ENCODE measurements around the gene BNC2.

Gene BNC2

DNA sequence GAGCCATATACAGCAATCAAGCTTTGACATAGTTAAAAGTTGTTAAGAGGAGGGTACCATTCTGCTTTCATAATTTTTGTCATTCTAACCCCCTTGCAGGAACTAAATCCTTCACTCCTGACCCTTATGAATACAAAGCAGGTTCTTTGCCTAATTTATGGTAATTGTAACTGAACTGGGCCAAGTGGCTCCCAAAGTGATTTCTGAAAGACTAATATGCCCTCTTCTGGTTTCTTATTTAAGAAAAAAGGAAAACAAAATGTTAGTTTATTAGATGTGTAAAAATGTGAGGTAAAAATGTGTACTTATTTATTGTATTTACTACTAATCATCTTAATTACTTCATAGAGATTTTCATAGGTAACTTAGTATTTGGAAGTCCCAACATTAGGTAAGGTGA lies 268.5 kb downstream of the BNC2 start:
- H3K4me3 ChIP-seq (ENCODE audit: low read depth, low read length): no peak overlapping the region
- TF ChIP-seq, protein P1, sequence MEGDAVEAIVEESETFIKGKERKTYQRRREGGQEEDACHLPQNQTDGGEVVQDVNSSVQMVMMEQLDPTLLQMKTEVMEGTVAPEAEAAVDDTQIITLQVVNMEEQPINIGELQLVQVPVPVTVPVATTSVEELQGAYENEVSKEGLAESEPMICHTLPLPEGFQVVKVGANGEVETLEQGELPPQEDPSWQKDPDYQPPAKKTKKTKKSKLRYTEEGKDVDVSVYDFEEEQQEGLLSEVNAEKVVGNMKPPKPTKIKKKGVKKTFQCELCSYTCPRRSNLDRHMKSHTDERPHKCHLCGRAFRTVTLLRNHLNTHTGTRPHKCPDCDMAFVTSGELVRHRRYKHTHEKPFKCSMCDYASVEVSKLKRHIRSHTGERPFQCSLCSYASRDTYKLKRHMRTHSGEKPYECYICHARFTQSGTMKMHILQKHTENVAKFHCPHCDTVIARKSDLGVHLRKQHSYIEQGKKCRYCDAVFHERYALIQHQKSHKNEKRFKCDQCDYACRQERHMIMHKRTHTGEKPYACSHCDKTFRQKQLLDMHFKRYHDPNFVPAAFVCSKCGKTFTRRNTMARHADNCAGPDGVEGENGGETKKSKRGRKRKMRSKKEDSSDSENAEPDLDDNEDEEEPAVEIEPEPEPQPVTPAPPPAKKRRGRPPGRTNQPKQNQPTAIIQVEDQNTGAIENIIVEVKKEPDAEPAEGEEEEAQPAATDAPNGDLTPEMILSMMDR (conservative IDR thresholded peaks at IDR 0.05; ENCODE audit: low read depth, low read length): no peak
- no peak for DNase-seq (ENCODE audit: low read depth)

DNA sequence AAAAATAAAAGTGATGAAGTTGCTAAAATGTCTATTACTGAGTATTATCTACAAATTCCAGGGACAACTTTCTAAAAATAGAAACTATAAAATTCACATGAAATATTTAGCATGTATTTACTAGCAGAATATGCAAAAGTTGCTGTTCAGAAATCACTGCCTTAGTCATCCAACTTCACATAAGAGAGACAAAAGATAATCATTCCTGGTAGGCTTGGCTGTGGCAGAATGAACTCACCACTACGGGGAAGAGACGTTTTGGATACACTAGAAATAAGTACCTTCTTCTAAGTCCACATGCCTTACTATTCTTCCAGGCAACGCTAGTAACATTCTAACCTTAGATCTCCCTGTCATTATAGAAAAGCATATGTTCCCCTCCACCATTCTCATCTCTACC lies 272.2 kb downstream of the BNC2 start:
- DNase-seq (ENCODE audit: low read depth): peak; percentile 54
- TF ChIP-seq, protein P1 (conservative IDR thresholded peaks at IDR 0.05; ENCODE audit: low read depth, low read length): no peak
- H3K4me3 ChIP-seq (ENCODE audit: low read depth, low read length): no peak overlapping the region

DNA sequence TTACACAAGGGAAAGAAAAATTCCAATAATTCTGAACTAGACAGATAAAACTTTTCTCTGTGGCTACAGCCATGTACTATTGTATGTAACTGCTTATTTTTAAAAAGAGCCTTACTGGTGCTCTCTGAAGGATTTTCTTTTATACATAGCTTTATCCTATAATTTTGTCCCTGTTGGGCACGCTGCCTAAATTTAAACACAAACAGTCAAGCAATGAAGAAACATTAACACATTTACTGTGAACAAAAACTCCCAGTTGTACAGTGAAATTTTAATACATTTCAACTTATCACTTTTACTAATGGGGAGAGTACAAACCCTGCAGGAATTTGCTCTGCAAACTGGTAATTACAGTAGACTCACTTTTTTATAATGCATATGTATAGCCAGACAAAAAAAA lies 273.3 kb downstream of the BNC2 start:
- no peak overlapping the region for H3K4me3 ChIP-seq (ENCODE audit: low read depth, low read length)
- TF ChIP-seq, protein P1 (conservative IDR thresholded peaks at IDR 0.05; ENCODE audit: low read depth, low read length): no peak
- DNase-seq (ENCODE audit: low read depth): no peak

DNA sequence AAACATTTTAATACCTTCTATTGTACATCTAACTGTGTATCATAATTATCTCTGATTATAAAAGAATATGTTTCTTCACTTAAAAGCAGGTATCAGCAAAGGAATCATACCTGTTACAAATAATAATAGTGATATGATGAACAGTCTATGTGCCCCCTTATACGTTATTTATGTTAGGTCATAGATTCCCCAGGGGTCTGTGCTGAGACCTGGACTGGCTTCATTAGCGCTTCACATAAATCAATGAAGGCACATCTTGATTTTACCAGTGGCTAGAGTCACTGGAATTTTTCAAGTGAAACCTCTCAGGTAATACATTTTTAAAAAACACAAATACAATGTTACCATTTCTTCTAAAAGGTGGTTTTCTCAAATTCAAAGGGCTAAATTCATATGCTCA lies 275.2 kb downstream of the BNC2 start:
- H3K4me3 ChIP-seq (ENCODE audit: low read depth, low read length): no peak overlapping the region
- no peak for DNase-seq (ENCODE audit: low read depth)
- TF ChIP-seq, protein P1 (conservative IDR thresholded peaks at IDR 0.05; ENCODE audit: low read depth, low read length): no peak

DNA sequence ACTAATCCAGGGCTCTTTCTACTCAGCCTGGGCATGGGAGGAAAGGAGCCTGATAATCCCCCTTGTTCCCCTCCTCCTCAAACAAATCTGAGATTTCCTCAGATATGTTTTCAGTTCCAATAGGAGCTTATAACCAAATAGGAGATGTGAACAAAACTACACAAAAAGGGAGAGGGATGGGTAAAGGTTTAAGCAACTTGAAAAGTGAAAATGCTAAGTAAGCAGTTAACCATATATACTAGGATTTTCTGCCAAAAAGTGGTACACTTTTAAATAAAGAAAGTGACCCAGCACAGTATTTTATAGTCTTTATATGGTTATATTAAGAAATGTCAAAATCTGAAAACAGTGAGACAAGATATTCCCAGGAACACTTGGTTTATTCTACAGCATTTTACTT lies 275.7 kb downstream of the BNC2 start:
- TF ChIP-seq, protein P1 (conservative IDR thresholded peaks at IDR 0.05; ENCODE audit: low read depth, low read length): no peak
- DNase-seq (ENCODE audit: low read depth): no peak
- no peak overlapping the region for H3K4me3 ChIP-seq (ENCODE audit: low read depth, low read length)

DNA sequence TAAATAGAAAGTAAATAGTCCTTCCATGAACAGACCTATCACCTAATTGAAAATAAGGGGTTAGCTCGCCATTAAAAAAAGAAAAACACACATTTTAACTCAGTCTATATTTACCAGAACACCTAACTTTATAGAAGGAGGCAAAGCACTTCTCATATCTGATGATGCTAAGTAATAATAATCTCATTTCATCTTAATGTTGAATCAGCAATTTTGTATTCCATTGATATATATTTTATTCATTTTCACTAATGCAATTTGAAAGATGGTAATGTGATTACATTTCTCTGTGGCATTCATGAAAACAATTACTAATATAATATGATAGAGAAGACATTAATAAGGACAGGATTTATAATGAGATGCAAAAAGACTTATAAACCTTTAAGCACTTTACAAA lies 276.7 kb downstream of the BNC2 start:
- TF ChIP-seq, protein P1 (conservative IDR thresholded peaks at IDR 0.05; ENCODE audit: low read depth, low read length): no peak

DNA sequence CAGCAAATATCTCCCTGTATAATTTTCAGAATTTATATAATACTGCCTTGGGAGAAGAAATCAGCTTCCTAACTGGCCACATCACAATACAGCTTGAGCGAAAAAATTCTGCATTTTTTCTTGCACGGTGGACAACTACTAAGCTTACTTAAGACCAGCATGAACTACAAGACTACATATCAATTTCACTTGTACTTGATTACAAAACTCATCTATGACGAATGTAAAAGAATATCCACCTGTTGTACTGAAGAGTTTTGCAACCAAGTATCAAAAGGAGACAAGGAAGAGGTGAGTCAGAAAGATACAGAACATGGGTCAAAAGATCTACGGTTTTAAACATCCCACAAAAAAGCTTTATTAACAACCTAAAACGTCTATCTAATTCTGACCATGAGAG lies 279.4 kb downstream of the BNC2 start:
- TF ChIP-seq, protein P1 (conservative IDR thresholded peaks at IDR 0.05; ENCODE audit: low read depth, low read length): no peak
- no peak for DNase-seq (ENCODE audit: low read depth)
- no peak overlapping the region for H3K4me3 ChIP-seq (ENCODE audit: low read depth, low read length)

More for the DNA sequence above, 276.7 kb downstream of the BNC2 start:
- H3K4me3 ChIP-seq (ENCODE audit: low read depth, low read length): no peak overlapping the region
- DNase-seq (ENCODE audit: low read depth): no peak

Data from choroid plexus epithelial cell (primary cell).